ENCODE measurements around the gene BMERB1. TPM values are rescaled to one million over a fixed set of nuclear protein-coding genes. Genes with fewer than 3 reads are reported as not detected.

BMERB1 gene
- total and polyA plus RNA-seq, 4 donors: 5.6 to 33.3 (median 9.0) TPM

GRCh38 chr16:15597135-15597534 lies 162.7 kb downstream of the BMERB1 start:
- no peak overlapping the region for H3K9ac ChIP-seq (ENCODE audit: low read depth in 1 of 2, low read length in 2 of 2)
- no peaks in the 10 kb centered on the region for H3K27me3 ChIP-seq (ENCODE audit: control insufficient read depth in 4 of 4, insufficient read depth in 4 of 4, low read length in 3 of 4)
- peaks cover 6 to 57% (median 39%) of the 10 kb centered on the region in 4 donors for H3K36me3 ChIP-seq (ENCODE audit: control insufficient read depth in 4 of 4, insufficient read depth in 3 of 4, low read depth in 1 of 4, low read length in 3 of 4)
- no peaks in the 10 kb centered on the region for H3K9me3 ChIP-seq (ENCODE audit: control insufficient read depth in 4 of 4, low read length in 3 of 4)
- 89% methylated on average over 6 of the region's 6 CpGs for WGBS
- no peak for TF ChIP-seq EGR1 (IDR thresholded peaks at IDR 0.05; ENCODE audit: low read depth in 2 of 2)
- no peak for TF ChIP-seq CTCF (IDR thresholded peaks at IDR 0.05; ENCODE audit: low read depth, low read length, missing input control)
- no peak for TF ChIP-seq HNF4A (conservative IDR thresholded peaks at IDR 0.05)
- no peak for TF ChIP-seq ATF3 (IDR thresholded peaks at IDR 0.05)
- no peak for TF ChIP-seq NR2F2 (IDR thresholded peaks at IDR 0.05)
- no peak overlapping the region for H3K27ac ChIP-seq (ENCODE audit: low read depth in 1 of 2, low read length in 2 of 2)
- peaks cover 0 to 5% (median 3%) of the 10 kb centered on the region in 4 donors for H3K4me1 ChIP-seq (ENCODE audit: control insufficient read depth in 4 of 4, insufficient read depth in 4 of 4, low read length in 3 of 4)
- no peak for DNase-seq (ENCODE audit: low spot score)
- no peak overlapping the region for H3K4me3 ChIP-seq (ENCODE audit: low read depth in 1 of 3, low read length in 3 of 3)

- H3K9me3 ChIP-seq (ENCODE audit: control insufficient read depth in 4 of 4, low read length in 3 of 4): no peaks in the 10 kb centered on the region
- H3K4me1 ChIP-seq (ENCODE audit: control insufficient read depth in 4 of 4, insufficient read depth in 4 of 4, low read length in 3 of 4): peaks cover 0 to 5% (median 3%) of the 10 kb centered on the region in 4 donors
- H3K4me3 ChIP-seq (ENCODE audit: low read depth in 1 of 3, low read length in 3 of 3): no peak overlapping the region
- no peak for DNase-seq (ENCODE audit: low spot score)
- no peak overlapping the region for H3K27ac ChIP-seq (ENCODE audit: low read depth in 1 of 2, low read length in 2 of 2)
- H3K36me3 ChIP-seq (ENCODE audit: control insufficient read depth in 4 of 4, insufficient read depth in 3 of 4, low read depth in 1 of 4, low read length in 3 of 4): peaks cover 6 to 66% (median 46%) of the 10 kb centered on the region in 4 donors
- WGBS: 93% methylated on average over 15 of the region's 15 CpGs
- H3K27me3 ChIP-seq (ENCODE audit: control insufficient read depth in 4 of 4, insufficient read depth in 4 of 4, low read length in 3 of 4): no peaks in the 10 kb centered on the region
- TF ChIP-seq CTCF (IDR thresholded peaks at IDR 0.05; ENCODE audit: low read depth, low read length, missing input control): no peak
- no peak for TF ChIP-seq YY1 (IDR thresholded peaks at IDR 0.05)
- TF ChIP-seq GABPA (IDR thresholded peaks at IDR 0.05 in 1 of 2, conservative IDR thresholded peaks at IDR 0.05 in 1 of 2): no peak
- no peak for TF ChIP-seq SP1 (IDR thresholded peaks at IDR 0.05)
- TF ChIP-seq FOXA2 (IDR thresholded peaks at IDR 0.05): no peak
- no peak for TF ChIP-seq EGR1 (IDR thresholded peaks at IDR 0.05; ENCODE audit: low read depth in 2 of 2)
- TF ChIP-seq ZBTB33 (IDR thresholded peaks at IDR 0.05): no peak
- TF ChIP-seq HNF4G (IDR thresholded peaks at IDR 0.05): no peak
- TF ChIP-seq HNF4A (conservative IDR thresholded peaks at IDR 0.05): no peak
- TF ChIP-seq MAX (IDR thresholded peaks at IDR 0.05): no peak
- no peak for TF ChIP-seq TAF1 (conservative IDR thresholded peaks at IDR 0.05)
- no peak overlapping the region for H3K9ac ChIP-seq (ENCODE audit: low read depth in 1 of 2, low read length in 2 of 2)
These were observed 163.6 kb downstream of the BMERB1 start for GRCh38 chr16:15597822-15598647.
